Ureter (tissue), 1 donor: ENCODE measurements around the gene TTC28. TPM values are rescaled to one million over a fixed set of nuclear protein-coding genes. Genes with fewer than 3 reads are reported as not detected.
"Not testable (repeated sequence)": the region's sequence is repeated elsewhere in the genome, so short reads cannot be mapped to it uniquely, and the experiment has no call there.

Source experiments
- DNase-seq: peaks from one replicate; pipeline ENCODE4 v3.0.0-alpha.2; 2020; ENCODE audit warnings: low spot score
- total RNA-seq: library from RNA; stranded (reverse); gene quantifications from one replicate; pipeline ENCODE4 v1.2.4, GENCODE V29; 2023
- donor health status: DM: yes; HTN: yes; CAD: no.

The TTC28 gene
- total RNA-seq, 1 donor from 2014 or later: 56.8 TPM

DNA sequence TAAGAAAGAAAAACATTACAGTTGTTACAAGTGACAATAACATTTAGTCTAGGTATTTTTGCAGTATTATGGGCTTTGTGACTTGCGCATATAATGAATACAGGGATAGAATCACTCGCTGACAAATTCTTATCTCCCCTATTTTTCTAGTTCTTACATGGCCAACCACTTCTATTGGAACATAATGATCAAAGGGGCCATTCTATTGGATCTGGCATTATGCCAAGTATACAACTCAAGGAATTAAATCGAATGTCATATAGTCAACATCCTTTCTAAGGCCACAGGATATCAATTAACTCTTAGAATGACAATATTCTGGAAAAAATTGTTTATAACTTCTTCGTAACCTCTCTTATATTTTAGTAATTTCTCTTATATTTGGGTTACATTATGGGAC, 272.0 kb downstream of the TTC28 start:
- DNase-seq: no peak

DNA sequence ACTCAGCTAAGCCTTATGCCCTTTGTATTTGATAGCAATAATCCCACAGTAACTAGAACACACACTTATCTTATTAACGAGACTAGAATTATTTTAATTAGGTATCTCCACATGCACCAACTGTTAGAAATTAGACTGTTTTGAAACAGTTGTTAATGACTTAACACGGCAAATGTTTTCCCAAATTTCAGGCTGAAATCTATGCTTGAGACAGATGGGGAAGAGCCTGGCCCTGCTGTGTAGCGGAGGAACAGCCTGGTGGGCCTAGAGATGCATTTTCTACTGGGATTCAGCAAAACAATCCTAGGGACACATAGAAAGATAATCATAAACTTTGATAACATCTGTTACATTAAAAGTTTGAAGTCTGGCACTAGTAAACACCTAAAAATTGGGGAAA, 273.4 kb downstream of the TTC28 start:
- no peak for DNase-seq

DNA sequence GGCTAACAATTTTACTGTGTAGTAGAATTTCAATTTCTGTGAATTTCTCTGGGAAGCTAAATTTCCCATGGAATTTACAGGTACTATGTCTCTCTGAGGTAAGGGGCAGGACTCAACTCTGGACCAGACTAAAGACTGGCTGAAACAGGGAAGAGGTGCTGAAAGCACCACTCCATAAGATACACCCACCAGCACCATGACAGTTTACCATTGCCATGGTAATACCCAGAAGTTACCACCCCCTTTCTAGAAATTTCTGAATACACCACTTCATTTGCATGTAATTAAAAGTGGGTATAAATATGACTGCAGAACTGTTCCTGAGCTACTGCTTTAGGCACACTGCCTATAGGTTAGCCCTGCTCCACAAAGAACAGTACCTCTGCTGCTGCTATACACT, 274.1 kb downstream of the TTC28 start:
- DNase-seq: no peak

DNA sequence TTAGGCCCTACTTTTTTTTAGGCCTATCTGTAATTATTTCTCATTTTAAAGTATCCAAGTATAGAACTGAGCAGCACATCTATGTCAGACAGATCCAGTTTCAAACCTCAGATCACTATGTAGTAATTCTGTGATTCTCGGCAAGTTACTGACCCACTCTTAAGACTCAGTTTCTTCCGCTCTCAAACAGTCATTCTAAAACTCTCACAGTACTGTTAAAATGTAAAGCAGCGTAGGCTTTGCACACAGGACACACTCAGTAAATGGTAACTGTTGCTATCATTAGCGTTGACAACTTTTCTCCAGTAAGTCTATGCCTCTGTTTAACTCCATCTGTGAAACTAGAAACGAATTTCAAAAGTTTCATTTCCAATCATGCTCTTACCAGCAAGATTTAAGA, 277.1 kb downstream of the TTC28 start:
- no peak for DNase-seq

DNA sequence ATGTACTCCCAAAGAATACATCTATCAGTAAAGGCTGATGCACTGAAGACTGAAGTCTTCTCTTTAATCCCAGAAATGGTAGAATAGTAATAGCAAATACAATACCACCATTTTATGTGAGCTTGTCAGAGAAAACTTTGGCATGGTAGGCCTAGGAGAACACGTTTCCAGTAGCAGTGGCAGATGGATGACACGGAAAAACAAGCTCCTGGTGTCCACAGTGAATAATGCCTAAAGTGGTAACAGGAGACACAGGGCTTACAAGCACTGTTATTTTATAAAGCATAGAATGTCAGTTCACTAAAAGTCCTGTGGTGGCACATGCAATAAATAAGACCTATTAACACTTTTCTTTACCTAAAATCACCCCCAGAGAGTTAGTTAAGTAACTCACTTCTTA, 277.6 kb downstream of the TTC28 start:
- DNase-seq: no peak

DNA sequence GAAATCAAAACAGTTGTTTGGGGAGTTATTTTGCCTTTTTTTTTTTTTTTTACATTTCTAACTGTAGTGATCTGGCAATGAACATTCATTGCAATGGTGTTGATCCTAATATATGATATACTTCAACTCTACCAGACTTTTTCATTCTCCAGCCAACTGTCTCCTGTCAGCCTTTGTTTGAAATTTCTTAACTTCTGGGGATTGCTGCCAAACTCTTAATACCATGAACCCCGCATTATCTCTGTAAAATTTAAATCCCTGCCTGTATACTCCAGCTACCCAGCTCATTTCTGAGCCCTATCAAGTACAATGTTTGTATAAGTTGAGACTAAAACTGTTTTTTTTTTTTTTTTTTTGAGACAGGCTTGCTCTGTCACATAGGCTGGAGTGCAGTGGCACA, 280.7 kb downstream of the TTC28 start:
- DNase-seq: no peak

DNA sequence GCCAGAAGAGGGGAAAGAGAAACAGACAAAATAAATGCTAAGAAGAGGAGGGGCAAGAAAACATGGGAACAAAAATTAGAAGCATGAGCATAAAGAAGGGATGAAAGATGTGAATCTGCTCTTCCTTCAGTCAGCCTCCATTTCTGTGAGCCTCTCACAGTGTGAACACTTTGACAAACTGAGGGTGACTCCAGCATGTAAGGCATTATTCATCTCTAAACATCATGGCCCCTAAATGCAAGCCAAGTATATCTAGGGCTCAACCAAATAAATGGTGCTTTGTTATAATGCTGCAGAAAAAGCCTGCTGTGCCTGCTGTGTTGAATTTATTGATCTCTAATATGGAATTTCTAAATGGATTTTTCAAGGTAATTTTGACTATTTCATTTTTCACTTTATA, 281.3 kb downstream of the TTC28 start:
- DNase-seq: no peak

DNA sequence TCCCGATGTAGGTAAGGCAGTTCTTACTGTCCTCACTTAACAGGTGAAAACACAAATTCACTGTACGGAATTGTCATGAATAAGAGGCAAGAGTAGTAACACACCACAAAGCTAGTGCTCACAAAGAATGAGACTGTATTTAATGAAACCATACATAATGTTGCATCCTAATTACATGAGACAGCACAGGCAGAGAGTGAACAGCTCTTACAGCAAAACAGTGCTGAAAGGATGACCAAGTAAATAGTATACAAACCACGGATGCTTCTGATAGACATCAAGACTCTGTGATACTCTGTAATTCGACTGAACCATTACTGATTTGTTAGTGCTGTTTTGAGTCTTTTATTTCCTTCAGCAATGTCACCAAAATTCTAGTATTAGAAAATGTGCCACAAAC, 282.3 kb downstream of the TTC28 start:
- DNase-seq: no peak

DNA sequence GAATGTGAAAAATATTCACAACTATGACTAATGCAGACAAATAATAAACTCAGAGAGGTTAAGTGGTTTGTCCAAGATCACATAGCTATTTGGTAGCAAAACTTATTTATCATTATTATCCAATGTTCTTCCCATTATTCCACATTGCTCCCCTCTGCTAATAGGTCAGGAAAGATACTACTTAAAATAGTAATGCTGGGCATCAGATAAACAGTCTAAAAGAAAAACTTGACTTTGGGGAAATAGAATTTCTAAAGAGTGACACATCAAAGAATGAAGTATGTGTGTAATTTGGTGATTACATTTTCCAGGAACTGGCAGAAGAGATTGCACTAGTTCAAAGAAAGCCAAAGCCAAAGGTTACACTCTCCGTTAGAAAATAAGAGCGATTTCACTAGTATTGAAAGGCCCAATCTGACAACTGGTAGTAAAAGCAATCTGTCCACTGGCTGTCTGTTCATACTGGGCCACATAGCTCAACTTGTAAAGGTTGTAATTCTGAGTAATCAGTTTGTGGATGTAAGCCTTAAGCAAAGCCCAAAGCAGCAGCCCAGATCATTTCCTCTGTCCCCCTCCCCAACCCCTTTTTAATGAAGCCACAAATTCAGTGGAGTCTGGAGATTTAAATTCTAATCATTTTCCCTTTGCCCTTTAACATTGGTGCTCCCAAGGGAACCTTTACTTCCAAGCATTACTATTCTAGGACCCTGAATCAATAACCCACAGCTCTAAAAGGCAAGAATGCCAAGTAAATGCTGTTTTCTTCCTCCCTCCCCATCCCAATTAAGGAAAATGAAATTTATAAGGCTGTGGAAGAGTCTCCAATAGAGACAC, 283.5 kb downstream of the TTC28 start:
- DNase-seq: no peak

DNA sequence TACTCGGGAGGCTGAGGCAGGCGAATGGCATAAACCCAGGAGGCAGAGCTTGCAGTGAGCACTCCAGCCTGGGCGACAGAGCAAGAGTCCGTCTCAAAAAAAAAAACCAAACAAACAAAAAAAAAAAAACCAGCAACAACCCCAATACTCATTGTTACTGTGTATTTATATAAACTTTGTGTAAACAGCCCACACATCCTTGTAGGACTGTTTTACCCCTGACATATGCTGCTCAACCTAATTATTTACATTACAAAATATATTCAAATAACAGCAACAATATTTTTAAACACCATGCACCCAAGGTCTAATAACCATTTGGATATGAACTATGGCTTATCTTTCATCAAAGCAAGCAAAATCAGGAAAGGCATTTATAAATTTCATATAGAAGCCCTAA, 284.1 kb downstream of the TTC28 start:
- DNase-seq: no peak

DNA sequence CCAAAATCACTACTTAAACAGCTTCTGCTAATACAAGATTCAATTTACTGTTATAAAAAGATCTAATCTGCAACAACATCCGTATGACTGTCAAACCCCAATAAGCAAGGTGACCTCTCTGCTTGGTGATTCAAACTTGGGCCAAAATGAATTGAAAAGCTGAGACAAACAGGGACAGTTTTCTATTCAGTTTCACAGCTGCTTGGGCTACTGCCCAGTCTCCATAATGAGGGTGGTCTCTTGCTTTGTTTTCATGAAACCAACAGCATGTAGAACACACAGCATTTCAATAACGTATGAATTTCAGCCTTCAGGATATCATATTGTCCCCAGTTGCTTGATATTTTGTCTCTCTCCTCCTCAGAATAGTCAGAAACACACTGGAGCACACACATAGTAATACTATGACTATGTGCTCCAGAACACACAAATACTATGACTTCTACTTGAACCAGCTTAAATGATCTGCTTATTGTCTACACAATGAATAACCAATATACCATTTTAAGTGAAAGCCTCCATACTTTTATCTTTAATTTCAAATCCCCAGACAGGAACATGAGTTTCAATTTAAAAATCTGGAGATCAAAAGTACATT, 285.0 kb downstream of the TTC28 start:
- DNase-seq: no peak

DNA sequence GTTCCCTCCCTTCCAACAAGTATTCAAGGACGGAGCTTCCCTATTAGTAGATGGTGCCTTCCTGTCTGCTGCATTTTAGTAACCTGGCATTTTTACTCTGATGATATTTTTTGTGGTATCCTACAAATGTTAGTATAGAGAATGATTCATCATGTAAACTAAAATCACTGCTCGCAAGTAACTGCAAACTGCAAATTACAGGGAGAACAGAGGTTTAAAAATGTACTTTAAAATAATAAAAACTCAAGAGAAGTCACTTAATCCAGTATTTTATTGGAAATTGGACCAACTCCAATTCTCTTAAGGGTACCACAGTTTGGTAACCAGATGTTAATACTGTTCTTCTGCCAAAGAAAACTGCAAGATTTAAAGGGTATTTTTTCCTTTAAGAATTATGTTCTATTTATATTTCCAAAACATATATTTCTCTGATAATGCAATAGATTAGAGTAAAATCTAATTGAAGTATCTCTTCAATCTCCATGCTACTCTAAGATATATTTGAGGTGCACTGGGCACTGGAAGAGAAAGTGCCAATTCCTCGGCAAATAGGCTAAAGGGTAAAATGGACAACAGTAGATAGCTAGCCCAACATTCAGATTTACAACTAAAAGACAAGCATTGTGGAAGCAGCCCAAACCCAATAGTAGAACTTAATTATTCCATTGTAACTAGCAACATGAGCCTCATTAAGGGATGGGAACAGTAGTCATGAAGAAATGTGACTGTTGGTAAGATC, 298.0 kb downstream of the TTC28 start:
- no peak for DNase-seq

DNA sequence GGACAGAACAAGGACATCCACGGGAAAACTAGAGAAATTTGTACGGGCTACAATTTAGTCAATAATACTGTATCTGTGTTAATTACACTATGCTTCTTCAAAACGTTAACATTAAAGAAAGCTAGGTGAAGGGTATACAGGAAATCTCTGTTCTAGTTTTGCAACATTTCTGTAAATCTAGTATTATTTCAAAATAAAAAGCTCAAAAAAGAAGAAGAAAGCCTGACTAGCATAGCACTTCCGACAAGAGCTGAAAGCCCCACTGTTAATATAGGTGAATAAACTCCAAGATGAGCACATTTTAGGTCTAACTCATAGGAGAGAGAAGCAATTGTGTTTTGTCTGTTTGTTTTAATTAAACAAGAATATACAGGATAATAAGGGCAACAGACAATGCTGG, 299.7 kb downstream of the TTC28 start:
- DNase-seq: no peak

DNA sequence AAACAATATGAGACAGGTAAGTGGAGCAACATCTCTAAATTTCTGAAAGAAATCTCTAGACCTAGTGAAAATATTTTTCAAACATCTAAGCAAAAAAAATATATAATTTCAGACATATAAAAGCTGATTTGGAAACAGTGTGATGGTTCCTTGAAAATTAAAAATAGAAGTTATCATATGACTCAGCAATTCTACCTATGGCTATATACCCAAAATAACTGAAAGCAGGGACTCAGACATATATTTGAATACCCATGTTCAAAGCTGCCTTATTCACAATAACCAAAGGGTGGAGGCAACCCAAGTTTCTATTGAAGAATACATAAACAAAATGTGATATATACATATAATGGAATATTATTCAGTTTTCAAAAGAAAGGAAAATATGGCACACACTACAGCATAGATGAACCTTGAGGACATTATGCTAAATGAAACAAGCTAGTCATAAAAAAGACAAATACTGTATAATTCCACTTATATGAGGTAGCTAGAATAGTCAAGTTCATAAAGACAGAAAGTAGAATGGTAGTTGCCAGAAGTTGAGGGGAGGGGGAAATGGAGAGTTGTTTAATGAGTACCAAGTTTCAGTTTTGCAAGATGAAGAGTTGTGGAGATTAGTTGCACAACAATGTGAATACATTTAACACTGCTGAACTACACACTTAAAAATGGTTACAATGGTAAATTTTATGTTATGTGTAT, 300.4 kb downstream of the TTC28 start:
- no peak for DNase-seq

DNA sequence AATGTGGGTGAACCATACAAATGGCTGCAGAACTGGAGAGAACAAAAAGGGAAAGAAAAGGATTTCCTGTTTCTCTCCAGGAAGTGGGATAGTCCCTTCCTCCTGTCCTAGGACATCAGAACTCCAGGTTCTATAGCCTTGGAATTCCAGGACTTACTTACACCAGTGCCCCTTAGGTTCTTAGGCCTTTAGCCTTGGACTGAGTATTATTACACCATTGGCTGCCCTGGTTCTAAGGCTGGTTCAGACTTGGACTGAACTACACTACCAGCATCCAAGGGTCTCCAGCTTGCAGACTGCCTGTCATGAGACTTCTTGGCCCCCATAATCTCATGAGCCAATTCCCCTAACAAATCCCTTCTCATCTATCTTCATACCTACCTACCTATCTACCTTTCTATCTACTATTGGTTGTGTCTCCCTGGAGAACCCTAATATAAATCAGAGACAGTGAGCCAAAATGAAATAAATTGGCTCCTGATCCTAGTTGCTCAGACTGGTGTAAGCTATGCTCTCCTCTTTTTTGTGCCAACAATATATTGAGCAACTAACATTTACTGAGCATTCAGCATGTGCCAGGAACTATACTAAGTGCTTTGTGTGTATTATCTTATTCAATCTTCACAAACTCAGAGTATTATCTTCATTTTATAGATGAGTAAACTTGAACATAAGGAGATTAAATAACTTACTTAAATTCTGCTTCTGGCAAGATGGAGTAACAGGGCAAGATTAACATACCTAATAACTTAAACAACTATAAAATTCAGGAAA, 303.7 kb downstream of the TTC28 start:
- no peak for DNase-seq

DNA sequence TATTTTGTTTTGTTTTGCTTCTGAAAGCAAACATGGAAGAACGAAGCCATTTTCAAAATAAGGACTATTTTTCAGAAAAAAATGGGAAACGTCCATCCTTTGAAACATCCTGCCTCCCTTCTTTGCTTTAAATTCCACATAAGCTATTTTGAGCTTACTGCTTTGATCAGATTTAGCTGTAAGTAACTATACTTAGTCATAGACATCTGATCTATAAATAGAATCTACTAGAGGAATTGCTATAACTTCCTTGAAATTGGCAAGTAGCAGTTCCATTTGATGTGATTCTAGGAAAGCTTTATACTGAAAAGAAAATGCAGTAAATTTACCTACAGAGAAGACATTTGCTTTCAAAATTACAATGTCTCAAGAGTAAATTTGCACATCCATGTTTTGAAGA, 305.8 kb downstream of the TTC28 start:
- no peak for DNase-seq

DNA sequence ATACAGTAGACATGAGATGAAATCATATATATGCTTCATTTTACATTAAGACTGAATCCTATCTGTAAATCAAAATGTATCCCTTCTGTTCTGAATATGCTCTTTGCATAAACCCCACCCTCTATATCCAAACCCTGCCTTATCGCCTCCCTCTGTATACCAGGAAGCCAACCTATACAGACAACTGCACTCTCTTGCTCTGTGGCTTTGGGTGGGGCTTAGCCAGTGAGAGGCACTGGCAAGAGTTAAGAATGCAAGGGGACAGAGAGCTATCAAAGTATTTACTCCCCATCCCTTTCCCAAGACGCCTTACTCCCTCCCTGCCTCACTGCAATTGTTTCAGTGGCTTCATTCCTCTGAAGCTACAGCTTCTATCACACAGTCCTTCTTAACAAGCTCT, 309.8 kb downstream of the TTC28 start:
- no peak for DNase-seq

DNA sequence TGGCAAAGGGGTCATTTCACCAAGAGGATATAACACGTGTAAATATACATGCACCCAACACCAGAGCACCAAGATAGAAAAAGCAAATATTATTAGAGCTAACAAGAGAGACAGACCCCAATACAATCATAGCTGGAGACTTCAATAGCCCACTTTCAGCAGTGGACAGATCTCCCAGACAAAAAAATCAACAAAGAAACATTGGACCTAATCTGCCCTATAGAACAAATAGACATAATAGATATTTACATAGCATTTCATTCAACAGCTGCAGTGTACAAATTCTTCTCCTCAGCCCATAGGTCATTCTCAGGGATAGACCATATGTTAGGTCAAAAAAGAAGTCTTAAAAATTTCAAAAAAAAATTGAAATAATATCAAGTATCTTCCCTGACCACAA, 312.8 kb downstream of the TTC28 start:
- no peak for DNase-seq

DNA sequence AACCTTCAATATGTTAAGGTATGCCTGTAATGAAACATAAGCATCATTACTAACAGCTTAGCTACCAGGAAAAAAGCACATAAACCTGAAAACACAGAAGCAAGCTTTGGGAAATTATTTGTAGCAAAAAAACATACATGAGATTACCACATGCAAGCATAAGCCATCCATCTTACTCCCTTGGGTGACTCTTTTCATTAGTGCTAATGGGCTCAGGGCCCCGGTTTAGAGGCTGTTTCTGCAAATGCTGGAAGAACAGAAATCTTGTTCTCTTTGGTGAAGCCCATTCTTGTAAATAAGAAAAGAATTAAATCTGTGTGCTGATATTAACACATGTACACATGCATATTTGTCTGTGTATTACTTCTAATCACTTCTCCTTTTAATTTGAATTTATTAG, 314.3 kb downstream of the TTC28 start:
- DNase-seq: no peak

DNA sequence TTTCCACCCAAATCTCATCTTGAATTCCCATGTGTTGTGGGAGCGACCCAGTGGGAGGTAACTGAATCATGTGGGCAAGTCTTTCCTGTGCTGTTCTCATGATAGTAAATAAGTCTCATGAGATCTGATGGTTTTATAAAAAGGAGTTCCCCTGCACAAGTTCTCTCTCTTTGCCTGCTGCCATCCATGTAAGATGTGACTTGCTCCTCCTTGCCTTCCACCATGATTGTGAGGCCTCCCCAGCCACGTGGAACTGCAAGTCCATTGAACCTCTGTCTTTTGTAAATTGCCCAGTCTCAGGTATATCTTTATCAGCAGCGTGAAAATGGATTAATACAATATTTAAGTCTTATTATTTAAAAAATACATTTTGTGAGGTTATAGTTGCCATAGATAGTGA, 315.5 kb downstream of the TTC28 start:
- DNase-seq: not testable (repeated sequence)

DNA sequence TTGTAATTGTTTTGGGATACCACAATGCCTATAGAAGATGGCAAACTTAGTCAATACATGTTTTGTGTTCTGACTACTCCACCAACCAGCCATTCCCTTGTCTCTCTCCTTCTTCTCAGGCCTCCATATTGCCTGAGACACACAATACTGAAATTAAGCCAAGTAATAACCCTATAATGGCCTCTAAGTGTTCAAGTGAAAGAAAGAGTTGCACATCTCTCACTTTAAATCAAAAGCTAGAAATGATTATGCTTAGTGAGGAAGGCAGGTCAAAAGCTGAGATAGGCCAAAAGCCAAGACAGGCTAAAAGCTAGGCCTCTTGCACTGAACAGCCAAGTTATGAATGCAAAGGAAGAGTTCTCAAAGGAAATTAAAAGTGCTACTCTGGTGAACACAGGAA, 318.7 kb downstream of the TTC28 start:
- no peak for DNase-seq

DNA sequence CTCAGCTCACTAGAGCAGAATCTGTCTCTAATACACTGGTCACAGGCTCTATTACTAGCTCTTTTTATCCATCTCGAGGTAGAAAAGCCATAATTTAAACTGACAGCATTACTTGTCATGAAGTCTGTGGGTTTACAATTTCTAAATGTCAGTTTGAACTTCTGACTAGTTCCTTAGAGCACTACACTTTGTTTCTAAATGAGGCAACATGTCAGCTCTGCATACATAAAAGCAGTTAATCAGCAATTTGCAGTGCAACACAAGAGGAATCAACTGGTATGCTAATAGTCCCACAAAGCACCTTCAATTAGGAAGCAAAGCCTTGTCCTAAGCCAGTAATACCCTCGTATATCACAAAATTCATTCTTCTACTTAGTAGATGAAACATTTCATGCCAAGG, 321.3 kb downstream of the TTC28 start:
- no peak for DNase-seq
